Activated T-cell treated with anti-CD3 and anti-CD28 coated beads for 48 hours (primary cell): ENCODE results near the gene CYFIP2.
A peak's percentile ranks its signal among the peaks of the same experiment; 100 is the strongest.

ENCODE experiments used
- DNase-seq: peaks from one replicate; pipeline ENCODE4 v3.0.0-alpha.2; 2020; ENCODE audit warnings: low read depth

CYFIP2 gene

DNA sequence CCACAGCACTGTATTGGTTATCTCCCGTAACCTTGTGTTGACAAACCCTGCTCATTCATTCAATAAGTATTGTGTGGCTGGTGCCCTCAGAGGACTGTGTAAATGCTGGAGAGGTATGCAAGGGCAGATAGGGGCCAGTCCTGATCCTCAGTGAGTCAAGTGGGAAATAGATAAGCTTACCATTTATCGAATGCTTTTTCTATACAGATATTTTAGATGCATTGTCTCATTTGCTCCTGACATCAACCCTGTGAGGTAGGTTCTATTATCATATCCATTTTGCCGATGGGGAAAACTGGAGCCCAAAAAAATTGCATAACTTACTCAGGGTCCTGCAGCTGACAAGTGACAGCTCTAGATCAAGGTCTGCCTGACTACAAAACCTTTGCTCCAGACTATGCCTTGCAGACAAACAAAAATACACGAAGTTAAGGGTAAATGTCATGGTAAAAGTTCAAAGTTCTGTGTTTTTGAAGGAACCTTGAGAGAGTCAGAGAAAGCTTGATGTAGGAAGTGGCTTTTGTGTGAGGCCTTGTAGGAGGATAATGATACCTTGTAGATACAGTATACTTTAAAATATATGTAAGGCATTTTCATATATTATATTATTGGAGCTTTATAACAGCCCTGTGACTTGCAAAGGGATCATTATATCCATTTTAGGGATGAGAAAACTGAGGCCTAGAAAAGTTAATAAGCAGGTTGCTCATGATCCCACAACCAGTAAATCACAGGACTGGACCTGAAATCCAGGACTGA is 22.7 kb downstream of the CYFIP2 start:
- no peak for DNase-seq

DNA sequence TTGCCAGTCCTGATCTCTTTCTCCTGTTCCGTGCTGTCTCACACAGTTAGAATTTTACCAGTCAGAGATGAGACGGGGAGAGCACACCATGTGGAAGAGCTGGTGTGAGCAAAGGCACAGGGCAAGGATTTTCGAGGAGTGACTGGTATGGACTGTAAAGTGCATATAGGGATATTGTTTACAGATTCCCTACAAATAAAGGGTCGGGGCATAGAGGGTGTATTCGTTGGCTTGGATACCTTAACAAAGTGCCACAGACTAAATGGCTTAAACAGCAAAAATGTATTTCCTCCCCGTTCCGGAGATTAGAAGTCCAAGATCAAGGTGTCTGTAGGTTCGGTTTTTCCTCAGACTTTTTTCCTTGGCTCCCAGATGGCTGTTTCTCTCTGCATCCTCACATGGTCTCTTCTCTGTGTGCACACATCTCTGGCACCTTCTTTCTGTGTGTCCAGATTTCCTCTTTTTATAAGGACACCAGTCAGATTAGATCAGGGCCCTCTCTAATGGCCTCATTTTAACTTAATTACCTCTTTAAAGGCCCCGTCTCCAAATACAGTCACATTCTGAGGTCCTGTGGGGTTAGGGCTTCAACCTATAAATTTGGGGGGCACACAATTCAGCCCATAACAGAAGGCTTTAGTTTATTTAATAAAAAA is 23.4 kb downstream of the CYFIP2 start:
- DNase-seq = no peak

DNA sequence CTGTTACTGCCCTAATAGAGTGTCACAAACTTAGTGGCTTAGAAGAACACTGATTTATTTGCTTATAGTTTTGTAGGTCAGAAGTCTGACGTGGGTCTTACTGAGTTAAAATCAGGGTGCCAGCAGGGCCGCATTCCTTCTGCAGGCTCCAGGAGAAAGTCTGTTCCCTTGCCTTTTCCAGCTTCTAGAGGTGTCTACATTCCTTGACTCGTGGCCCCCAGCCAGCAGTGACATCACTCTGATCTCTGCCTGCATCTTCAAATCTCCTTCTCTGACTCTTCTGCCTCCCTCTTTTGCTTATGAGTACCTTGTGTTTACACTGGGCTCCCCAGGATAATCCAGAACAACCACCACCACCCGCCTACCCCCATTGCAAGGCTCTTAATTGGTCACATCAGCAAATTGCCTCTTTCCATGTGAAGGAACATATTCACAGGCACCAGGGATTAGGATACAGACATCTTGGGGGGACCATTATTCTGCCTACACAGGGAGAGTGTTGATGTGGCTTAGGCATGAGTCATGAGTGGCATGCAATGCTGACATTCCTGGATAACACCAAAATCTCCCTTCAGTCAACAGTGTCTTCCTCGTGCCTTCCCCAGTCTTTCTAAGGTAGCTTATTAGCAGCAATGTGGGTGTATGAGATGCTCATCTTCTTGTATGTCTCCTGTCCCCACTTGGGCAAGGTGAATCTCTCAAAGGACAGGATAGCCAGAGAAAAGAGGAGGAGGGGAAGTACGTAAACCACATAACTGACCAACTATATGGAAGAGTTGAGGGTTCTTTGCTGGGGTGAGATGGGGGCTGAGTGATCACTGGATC is 24.4 kb downstream of the CYFIP2 start:
- DNase-seq = no peak

DNA sequence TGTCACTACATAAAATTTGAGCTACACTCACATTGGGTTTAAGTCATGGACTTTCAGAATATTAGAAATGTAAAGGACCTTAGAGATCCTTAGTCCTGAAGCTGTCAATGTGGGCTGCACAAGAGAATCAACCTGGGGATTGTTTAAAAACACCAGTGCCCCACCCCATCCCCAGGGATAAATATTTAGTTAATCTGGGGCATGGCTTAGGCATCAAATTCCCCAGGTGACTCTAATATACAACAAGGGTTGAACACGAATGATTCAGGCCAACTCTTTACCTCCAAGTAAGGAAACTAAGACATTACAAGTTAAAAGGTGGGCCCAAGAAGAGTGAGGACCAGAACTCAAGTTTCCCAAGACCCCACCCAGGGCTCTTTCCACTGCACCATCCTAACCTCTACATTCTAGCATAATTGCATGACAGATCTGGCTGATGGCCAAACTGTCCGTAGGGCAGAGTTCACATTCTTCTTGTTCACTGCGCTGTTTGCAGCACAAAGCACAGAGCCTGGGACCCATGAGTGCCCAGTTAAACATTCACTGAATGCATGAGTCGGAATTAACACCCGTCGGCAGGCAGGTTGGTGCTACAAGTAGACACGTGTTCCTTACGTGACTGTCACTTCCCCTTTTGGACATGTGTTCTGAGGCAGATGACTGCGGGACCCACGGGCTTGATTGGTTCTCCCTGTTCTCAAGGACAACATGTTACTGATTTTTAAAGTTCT is 25.2 kb downstream of the CYFIP2 start:
- DNase-seq = no peak

DNA sequence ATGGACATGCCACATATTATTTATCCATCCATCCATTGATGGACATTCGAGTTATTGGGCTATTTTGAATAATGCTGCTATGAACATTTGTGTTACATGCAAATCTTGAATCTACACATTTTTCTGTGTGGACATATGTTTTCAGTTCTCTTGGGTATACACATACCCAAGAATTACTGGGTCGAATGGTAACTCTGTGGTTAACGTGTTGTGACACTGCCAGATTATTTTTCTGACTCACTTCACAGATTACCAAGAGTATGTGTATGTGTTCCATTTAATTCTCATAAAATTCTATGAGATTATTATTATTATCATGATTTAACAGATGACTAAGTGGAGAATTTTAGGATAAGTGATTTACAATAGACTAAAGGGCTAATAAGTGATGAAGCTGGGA is 26.7 kb downstream of the CYFIP2 start:
- no peak for DNase-seq

DNA sequence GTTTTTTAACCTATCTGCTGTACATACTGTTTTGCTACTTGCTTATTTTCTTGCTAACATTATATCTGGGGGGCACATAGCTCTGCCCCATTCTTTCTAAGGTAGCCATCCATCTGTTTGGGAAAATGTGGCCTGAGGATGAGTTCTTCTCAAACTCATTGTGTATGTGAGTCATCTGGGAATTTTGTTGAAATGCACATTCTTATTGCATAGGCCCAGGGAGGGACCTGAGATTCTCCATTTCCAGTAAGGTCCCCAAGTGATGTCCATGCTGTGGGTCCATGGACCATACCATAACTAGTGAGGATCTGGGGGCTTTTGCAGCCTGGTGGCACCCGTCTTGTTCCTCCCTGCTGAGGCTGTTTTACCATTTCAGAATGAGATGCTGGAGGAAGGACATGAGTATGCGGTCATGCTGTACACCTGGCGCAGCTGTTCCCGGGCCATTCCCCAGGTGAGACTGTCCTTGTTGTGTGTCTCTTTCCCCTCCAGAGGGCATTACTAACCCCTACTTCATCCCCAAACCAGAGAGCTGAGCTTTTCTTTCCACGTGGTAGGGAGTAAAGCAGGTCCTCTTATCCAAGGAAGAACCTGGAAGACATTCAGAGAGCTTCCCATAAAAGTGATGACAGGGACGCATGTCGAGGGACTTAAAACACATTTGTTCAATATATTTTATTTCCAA is 28.6 kb downstream of the CYFIP2 start:
- no peak for DNase-seq

DNA sequence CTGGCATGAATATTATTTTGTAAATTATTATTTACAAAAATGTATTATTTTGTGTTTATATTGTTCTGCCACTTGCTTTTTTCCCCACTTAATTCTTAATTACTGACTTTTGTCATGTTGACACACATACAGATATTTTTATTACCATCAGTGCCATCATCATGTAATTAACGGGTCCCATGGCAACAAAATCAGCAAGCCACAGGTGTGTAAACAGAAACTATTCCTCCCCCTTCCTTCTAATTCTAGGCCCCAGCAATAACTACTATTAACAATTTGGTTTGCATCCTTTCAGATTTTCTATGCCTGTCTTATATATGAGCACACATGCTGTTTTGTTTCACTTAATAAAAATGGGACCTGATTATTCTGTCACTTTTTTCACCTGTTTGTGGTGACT is 29.3 kb downstream of the CYFIP2 start:
- no peak for DNase-seq

DNA sequence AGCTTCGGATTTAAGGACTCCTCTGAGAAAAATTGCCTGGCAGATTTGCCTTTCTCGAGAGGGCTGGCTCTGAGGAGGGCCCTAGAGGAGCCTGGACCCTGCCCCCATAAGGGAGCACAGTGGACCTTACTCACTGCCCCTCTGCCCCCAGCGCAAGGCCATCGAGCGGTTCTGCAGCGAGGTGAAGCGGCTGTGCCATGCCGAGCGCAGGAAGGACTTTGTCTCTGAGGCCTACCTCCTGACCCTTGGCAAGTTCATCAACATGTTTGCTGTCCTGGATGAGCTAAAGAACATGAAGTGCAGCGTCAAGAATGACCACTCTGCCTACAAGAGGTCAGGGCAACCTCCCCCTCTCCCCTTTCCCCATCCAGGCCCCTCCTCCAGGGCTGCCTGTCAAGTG is 34.6 kb downstream of the CYFIP2 start:
- DNase-seq = no peak

DNA sequence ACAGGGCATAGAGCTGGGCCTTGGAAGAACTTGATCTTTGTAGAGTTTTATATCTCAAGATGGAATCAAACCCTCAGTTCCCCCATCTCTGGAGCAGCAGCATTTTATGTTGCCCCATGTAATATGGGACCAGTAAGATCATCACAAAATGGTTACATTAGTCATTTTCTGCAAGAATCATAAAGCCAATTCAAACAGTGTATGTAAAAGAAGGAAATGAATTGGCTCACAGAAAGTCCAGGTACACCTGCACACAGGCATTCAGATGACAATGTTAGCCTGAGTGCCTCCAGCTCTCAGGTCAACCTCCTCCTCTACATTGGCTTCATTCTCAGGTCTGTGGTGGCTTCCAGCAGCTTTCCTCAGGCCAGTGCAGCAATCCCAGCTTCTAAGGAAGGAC is 35.1 kb downstream of the CYFIP2 start:
- no peak for DNase-seq

DNA sequence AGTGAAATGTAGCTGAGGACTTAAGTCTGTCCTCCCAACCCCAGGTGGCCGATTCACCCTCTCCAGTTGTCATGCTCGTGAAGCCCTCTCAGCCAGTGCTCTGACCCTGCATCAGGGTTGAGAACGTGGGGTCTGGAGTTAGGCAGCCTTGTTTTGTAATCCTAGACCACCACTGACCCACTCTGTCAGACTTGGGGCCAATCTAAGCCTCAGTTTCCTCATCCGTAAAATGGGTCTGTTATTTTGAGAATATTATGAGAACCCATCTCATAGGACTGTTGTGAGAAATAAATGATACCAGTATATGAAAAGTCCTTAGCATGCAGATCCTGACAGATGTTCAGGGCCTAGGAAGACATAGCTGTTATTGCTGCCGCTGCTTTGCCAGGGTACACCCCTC is 37.1 kb downstream of the CYFIP2 start:
- DNase-seq = no peak

DNA sequence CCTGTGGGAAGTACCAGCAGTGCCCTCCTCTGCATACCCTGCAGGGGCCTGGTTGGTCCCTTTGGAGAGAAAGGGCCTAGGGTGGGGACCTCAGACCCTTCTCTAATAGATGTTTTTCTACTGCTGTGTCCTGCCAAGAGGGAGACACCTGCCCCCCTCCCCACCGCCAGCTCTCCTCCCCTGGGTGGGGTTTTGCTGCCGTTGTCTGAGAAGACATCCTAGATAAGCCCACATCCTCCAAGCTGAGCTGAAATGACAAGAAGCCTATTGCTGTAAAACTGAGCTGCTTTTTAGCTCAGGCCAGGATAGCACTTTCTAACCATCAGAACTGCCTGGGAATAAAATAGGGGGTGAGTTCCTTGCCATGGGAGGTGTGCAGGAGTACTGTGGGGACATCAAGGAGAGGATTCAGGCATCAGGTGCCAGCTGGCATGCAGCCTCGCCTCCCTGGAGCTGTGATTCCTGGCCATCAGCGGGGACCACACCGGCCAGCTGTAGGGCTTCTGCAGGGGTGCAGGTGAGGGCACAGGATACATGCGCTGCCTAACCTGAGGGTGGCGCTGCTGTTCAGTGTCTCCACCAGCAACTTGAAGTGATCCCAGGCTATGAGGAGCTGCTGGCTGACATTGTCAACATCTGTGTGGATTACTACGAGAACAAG is 37.9 kb downstream of the CYFIP2 start:
- peak; percentile 49 for DNase-seq

DNA sequence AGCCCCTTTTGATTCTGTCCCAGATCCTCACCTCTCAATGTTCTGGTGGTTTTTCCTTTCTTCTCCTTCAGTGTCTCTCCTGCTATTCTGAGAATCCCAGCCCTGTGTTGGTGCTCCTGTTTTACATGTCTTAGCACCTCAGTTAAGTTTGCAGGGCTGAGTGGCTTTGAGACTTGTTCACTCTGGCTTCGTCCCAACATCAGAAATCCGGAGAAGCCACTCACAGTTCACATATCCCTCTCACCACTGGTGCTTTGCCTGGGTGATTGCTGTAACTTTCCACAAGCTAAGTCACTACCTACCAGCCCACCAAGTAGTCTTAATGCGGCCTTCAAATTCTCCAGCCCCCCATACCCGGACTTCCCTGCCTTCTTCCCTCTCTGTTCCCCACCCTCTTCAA is 40.2 kb downstream of the CYFIP2 start:
- no peak for DNase-seq

DNA sequence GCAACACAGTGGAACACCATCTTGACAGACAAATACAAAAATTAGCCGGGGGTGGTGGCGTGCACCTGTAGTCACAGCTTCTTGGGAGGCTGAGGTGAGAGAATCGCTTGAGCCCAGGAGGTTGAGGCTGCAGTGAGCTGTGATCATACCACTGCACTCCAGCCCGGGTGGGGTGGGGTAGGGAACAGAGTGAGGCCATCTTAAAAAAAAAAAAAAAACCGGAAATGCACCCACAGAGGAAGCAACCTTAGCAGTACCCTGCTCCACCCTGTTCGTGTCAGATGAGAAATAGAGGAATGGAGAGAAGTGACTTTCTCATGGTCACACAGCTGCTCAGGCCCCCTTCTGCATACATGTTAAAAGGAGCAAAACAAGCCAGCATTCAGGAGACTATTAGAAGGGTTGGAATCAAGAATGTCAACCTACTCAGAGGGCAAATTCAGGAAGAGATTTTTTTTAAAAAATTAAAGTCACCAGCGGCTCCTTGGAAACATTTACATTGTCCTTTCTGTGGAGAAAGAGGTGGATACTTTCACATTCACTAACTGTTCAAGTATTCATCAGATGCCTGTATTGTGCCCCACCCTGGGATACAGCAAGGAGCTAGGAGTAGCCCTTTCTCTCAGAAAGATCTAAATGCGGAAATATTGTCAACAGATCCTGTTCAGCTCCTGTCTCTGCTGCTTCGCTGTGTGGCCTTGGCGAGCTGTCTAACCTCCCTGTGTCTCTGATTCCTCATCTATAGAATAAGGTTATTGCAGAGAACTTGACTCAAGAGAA is 41.0 kb downstream of the CYFIP2 start:
- DNase-seq = no peak

DNA sequence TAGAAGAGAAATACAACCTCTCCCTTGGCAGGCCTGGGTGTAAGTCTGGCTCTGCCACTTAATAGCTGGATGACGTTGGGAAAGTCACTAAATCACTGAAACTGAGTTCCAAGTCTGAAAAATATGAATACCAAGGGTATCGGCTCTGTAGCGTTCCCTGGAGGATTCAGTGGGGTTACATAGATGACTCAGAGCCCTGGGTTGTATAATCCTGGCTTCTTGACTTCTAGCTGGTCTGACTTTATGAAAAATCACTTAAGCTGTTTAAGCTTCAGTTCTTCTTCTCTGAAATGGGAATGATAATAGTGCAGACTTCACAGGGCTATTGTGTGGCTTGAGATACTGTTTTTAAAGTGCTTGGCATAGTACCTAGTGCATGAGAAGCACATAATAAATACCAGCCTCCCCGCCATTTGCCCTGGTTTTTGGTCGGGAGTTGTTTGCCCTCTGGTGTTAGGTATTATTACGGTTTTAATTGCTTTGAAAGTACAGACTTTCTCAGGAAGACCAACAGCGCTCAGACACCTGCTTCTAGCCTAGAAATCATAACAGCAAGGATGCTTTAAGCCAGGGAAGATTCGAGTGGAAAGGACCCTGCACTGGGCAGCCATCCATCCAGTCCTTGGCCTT is 43.0 kb downstream of the CYFIP2 start:
- no peak for DNase-seq

DNA sequence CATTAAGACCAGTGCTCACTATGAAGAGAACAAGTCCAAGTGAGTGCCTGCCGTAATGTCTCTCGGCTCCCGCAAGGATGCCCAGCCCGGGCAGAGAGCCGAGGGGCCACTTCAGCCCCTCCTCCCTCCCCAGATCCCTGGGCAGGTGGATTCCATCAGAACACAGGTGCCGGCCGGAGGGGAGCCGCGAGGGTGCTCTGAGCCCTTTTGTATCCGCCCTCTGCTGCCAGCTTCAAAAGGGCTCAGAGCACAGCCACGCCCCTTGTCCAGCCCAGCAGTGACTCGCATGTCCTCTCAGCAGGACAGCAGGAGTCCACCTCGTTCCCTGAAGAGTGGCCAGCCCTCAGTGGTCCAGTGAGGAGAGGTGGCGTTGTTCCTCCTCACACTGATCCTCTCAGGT is 43.9 kb downstream of the CYFIP2 start:
- no peak for DNase-seq

DNA sequence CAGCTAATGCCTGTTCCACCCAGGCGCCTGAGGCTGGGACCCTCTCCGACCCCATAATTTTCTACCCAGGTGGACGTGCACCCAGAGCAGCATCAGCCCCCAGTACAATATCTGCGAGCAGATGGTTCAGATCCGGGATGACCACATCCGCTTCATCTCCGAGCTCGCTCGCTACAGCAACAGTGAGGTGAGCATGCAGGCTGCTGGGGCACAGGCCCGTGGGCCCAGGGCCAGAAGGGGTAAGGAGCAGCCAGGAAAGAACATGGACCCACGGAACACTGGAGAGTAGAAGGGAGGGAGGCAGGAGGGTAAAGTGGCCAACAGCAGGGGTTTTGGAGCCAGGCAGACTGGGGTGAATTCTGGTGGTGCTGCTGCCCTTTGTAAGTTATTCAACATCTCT is 45.7 kb downstream of the CYFIP2 start:
- no peak for DNase-seq

DNA sequence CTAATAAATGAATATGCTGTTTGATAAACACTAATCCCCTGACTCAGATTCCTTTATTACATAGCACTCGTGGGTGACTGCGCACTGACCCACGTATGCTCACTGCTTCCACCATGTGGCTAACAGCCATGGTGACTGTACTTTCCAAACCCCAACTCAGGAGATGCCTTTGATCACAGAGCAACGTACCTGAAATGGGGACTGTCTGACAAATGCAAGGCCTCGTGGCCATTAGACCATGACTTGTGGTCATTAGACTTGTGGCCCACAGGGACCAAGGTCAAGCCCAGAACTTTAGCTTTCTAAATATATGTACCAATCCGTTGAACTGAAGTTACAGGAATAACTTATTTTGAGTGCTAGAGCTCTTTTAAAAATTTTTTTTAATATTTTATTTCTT is 46.6 kb downstream of the CYFIP2 start:
- peak; percentile 56 for DNase-seq

DNA sequence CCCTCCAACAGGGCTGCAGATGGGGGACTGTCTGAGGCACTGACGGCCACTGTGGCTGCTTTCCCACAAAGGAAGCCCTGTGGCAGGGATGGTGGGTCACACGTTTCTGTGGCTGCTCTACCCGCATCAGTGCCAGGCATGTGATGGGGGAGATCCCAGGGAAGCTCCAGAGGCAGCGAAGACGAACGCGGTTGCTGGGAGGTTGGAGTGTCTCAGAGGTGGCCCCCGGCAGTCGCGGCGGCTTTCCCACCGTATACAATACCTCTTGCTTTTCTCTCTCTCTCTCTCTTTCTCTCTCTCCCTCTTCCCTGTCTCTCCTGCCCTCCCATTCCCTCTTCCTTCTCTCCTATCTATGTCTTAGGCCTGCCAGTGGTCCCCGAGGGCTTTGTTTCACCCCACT is 56.7 kb downstream of the CYFIP2 start:
- no peak for DNase-seq

DNA sequence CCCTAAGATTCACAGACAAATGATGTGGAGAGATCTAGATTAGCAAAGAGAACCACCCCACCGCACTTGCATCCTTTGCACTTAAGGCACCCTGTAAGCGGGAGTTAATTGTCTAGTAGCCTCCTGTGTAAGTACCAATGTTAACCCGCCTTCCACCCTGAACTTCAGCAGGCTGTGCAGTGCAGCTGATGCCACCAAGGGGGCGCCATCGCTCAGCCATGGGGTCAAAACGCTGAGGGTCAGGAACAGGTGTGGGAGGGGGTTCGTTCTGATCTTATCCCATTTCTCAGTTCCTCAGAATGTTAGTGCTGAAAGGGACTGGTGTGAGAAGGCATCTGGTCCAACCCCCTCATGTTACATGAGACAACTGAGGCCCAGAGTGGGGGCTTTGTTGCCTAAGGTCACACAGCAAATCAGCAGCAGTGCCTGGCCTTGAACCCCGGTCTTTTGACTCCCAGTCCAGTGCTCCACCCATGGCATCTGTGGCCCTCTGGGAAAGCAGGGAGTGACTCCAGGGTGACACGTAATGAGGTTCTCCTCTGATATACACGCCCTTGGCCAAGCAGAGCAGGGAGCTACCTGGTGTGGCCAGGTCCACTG is 57.3 kb downstream of the CYFIP2 start:
- no peak for DNase-seq

DNA sequence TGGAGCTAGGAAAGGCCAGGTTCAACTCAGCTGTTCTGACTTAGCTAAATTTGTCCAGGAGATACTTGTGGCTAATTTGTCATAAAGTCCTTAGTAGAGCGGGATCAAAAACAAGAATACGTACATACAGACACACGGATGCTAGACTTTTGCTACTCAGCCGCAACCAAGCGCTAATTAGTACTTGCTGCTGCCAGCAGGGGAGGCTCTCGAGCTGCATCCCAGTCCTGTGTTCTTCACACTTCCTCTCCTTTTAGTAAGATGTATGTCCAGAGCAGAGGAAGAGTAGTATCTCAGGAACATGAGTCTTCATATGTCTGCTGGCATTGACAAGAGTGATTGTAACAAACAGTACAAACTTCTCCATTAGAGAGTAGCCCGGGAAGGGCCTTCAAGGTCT is 58.3 kb downstream of the CYFIP2 start:
- no peak for DNase-seq
